GM12872 (cell line): Measurements from ENCODE around the gene NCBP2.

Experiments
- TF ChIP-seq, protein P1 (sequence below): IDR thresholded peaks from 3 replicates; pipeline ENCODE4 v1.5.1; 2011; ENCODE audit warnings: low read depth, mild to moderate bottlenecking, low read length, moderate library complexity; ENCODE audit not compliant: insufficient read depth

Gene NCBP2

DNA sequence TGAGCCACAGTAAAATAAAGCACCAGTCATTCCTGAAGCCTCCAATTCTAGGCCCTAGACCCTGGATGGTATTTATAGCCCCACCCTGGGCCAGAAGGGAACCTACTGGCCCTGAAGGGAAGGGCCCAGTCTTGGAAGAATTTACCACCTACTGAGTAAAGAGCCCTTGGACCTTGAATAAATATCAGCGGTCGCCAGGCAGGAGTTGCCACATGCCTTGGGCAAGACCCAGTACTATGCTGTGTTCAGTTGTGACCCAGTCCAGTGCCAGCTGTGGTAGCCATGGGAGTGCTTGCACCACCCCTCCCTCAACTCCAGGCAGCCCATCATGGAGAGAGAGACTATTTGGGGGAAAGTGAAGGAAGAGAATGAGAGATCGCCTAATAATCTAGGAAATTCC is 27.0 kb downstream of the NCBP2 start:
- TF ChIP-seq, protein P1, sequence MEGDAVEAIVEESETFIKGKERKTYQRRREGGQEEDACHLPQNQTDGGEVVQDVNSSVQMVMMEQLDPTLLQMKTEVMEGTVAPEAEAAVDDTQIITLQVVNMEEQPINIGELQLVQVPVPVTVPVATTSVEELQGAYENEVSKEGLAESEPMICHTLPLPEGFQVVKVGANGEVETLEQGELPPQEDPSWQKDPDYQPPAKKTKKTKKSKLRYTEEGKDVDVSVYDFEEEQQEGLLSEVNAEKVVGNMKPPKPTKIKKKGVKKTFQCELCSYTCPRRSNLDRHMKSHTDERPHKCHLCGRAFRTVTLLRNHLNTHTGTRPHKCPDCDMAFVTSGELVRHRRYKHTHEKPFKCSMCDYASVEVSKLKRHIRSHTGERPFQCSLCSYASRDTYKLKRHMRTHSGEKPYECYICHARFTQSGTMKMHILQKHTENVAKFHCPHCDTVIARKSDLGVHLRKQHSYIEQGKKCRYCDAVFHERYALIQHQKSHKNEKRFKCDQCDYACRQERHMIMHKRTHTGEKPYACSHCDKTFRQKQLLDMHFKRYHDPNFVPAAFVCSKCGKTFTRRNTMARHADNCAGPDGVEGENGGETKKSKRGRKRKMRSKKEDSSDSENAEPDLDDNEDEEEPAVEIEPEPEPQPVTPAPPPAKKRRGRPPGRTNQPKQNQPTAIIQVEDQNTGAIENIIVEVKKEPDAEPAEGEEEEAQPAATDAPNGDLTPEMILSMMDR = no peak

DNA sequence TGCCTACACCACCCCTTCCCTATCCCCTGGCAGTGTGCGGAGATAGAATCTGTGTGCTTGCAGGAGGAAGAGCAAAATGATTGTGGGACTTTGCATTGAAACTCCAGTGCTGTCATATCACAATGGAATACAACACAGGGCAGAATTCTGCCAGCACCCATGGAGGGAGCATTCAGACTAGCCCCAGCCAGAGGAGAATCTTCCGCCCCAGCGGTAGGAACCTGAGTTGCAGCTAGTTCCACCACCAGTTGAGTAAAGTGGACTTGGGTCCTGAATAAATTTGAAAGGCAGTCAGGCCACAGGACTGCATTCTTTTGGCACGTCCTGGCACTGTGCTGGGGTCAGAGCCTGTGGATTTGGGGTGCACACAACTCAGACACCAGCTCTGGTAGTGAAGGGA is 27.5 kb downstream of the NCBP2 start:
- TF ChIP-seq, protein P1 = no peak

DNA sequence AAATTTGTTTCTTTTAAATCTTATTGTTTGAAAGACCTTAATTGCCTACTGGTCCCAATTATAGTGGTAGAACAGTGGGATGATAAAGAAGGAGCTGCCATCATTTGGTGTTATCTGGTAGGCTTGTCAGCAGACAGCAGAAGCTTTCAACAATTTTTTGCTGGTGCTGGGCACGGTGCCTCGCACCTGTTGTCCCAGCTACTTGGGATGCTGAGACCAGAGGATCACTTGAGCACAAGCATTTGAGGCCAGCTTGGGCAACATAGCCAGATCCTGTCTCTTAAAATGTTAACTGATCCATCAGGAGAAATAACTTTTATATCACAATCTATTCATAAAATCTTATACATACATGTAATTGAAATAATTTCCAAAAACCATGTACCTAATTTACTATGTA is 38.6 kb downstream of the NCBP2 start:
- TF ChIP-seq, protein P1 = no peak

DNA sequence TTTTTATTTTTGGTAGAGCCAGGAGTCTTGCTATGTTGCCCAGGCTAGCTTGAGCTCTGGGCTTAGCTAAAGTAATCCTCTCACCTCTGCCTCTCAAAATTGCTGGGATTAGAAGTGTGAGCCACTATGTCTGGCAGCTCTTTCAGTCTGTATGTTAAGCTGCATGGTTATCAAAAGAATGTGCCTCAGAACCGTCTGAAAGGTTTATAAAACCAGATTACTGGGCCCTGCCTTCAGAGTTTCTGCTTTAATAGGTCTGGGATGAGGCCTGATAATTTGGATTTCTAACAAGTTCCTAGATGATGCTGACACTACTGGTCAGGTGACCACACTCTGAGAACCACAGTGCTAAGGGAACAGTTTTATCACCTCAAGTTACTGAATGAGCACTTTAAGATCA is 40.0 kb downstream of the NCBP2 start:
- TF ChIP-seq, protein P1 = no peak

DNA sequence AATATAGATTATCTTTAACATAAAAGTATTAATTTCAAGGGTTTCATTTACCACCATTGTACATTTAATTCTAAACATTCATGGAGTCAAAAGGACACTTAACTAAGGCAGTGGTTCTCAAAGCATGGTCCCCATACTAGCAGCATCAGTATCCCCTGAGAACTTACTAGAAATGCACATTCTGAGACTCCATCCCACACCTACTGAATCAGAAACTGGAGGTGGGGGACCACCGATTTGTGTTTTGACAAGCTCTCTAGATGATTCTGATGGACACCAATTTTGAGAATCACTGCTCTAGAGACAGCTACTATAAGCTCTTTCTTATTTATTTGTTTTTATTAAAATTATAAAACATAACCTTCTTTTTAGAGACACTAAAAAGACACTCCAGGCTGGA is 40.6 kb downstream of the NCBP2 start:
- TF ChIP-seq, protein P1 = no peak

DNA sequence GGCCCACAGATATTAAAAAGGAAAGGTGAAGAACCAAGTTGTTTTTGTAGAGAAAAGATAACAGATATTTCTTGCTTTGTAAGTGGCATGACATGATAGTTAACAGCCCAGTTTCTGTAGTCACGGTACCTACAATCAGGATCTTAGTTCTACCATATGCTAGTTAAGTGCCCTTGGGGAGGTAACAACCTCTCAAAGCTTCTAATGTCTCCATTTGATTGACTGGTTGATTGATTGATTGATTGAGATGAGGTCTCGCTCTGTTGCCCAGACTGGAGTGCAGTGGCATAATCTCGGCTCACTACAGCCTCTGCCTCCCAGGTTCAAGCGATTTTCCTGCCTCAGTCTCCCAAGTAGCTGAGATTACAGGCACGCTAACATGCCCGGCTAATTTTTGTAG is 46.1 kb downstream of the NCBP2 start:
- TF ChIP-seq, protein P1 = no peak

DNA sequence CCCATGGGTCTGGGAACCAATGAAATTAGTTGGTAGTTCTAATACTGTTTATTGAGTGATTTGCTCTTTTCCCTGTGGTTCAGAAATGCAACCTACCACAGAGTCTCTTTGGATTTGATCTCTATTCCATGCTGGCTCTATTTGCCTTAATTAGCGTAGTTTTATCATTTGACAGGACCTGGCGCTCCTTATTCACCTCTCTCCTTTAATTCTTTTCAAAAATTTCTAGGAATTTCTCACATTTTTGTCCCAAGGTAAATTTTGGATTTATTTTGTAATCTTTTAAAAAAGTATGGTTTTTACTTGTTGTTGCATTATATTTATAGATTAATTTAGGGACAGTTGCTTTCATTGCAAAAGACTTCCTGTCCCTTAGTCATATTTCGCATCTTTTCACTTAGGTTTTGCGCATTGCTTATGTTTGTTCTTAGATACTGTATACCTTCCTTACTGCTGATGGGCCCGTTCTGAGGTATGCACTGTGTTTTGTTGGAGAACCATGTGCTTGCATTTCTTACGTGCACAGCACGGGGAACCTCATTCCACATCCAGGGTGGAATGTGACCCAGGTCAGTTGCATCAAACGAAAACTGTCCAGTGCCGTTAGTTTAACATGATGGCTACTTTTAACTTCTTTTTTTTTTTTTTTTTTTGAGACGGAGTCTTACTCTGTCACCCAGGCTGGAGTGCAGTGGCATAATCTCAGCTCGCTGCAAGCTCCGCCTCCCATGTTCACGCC is 47.6 kb downstream of the NCBP2 start:
- TF ChIP-seq, protein P1 = no peak
